IgD-negative memory B cell (primary cell): ENCODE measurements around the gene PER2. TPM values are rescaled to one million over a fixed set of nuclear protein-coding genes. Genes with fewer than 3 reads are reported as not detected.

Experiments used
- H3K27ac Mint-ChIP-seq, 3 donors: one replicate each; pipeline ENCODE4 v1.8.0; 2020 to 2022; ENCODE audit warnings: mild to moderate bottlenecking in 3 of 3, mixed read lengths in 3 of 3, moderate library complexity in 1 of 3
- H3K27me3 Mint-ChIP-seq: one replicate; pipeline ENCODE4 v1.8.0; 2021; ENCODE audit warnings: mixed read lengths
- H3K36me3 Mint-ChIP-seq: one replicate; pipeline ENCODE4 v1.8.0; 2020; ENCODE audit warnings: mild to moderate bottlenecking, mixed read lengths
- H3K4me1 Mint-ChIP-seq, 3 donors: one replicate each; pipeline ENCODE4 v1.8.0; 2020 to 2022; ENCODE audit warnings: mixed read lengths in 3 of 3, mild to moderate bottlenecking in 1 of 3
- H3K4me3 Mint-ChIP-seq, 4 donors: one replicate each; pipeline ENCODE4 v1.8.0; 2020 to 2022; ENCODE audit warnings: mild to moderate bottlenecking in 4 of 4, mixed read lengths in 4 of 4, moderate library complexity in 3 of 4
- H3K9me3 Mint-ChIP-seq, 3 donors: one replicate each; pipeline ENCODE4 v1.8.0; 2020 to 2021; ENCODE audit warnings: mixed read lengths in 3 of 3, mild to moderate bottlenecking in 1 of 3
- polyA plus RNA-seq: library from polyadenylated mRNA; unstranded; fragments of 300-500 nt; fragmentation: Illumina TruSeq; gene quantifications from one replicate; pipeline ENCODE4 v1.2.3, GENCODE V29; 2021

Gene PER2
- polyA plus RNA-seq, 1 donor from 2014 or later: 9.4 TPM

DNA sequence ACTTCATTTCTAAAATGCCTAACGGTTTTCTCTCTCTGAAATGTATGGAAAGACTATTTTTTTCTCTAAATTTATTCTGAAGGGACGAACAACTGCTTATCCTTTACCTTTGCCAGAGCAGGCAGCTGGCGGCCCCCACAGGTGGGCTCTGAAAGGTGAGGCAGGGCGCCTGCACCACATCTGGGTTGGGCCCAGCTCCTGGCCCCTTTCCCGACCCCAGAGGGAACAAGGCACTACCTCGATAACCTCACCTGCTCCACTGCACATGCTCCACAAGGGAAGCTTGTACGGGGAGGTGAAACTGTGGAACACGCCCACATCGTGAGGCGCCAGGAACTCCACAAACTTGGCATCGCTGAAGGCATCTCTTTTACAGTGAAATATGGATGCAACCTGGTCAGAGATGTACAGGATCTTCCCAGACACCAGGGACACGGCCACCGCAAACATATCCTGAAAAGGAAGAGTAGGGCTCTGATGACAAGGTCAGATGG, 17.3 kb downstream of the PER2 start:
- H3K27me3 Mint-ChIP-seq: no peaks in the 10 kb centered on the region
- H3K27ac Mint-ChIP-seq: no peak overlapping the region
- peaks cover 0 to 4% (median 0%) of the 10 kb centered on the region in 3 donors for H3K4me1 Mint-ChIP-seq
- H3K9me3 Mint-ChIP-seq: no peaks in the 10 kb centered on the region
- H3K4me3 Mint-ChIP-seq: no peak overlapping the region
- peaks cover 5% of the 10 kb centered on the region for H3K36me3 Mint-ChIP-seq

DNA sequence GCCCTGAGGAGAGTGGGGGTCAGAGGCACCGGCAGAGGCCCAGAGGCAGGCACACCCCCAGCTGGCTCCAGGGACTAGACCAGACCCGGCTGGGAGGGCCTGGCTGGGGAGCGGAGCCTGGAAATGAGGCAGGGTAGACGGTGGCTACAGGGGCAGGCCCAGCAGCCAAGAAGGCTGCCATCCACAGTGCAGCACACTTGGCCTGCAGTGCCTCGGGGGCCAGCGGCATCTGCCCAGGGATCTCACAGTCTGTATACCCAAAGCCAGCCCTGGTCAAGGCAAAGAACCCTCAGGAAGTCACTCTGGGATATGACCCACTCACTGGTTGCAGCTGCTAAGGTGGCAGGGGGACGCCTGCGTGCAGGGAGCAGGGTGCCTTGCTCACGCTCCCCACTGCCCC, 17.8 kb downstream of the PER2 start:
- H3K4me3 Mint-ChIP-seq: no peak overlapping the region
- H3K36me3 Mint-ChIP-seq: peaks cover 5% of the 10 kb centered on the region
- H3K9me3 Mint-ChIP-seq: no peaks in the 10 kb centered on the region
- H3K27me3 Mint-ChIP-seq: no peaks in the 10 kb centered on the region
- peaks cover 0 to 4% (median 0%) of the 10 kb centered on the region in 3 donors for H3K4me1 Mint-ChIP-seq
- no peak overlapping the region for H3K27ac Mint-ChIP-seq

DNA sequence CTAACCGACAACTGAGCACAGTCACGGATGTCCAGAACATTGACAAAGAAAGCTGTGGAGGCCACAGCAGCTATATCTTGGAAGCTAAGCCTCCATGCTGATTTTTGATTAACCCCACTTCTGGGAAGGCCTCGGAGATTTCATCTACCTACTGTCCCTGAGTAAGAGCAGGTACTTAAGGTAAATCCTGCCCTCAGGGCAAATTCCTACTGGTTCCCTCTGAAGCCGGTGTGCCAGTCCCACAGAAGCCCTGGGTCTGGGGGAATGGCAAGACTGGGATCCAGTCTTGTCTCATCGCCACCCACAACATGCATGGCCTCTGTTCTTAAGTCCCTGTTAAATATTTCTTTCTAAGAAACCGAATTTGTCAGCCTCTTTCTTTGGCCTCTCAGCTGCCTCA, 18.7 kb downstream of the PER2 start:
- no peaks in the 10 kb centered on the region for H3K9me3 Mint-ChIP-seq
- peaks cover 5% of the 10 kb centered on the region for H3K36me3 Mint-ChIP-seq
- no peak overlapping the region for H3K4me3 Mint-ChIP-seq
- H3K4me1 Mint-ChIP-seq: peaks cover 0 to 4% (median 0%) of the 10 kb centered on the region in 3 donors
- no peak overlapping the region for H3K27ac Mint-ChIP-seq
- no peaks in the 10 kb centered on the region for H3K27me3 Mint-ChIP-seq

DNA sequence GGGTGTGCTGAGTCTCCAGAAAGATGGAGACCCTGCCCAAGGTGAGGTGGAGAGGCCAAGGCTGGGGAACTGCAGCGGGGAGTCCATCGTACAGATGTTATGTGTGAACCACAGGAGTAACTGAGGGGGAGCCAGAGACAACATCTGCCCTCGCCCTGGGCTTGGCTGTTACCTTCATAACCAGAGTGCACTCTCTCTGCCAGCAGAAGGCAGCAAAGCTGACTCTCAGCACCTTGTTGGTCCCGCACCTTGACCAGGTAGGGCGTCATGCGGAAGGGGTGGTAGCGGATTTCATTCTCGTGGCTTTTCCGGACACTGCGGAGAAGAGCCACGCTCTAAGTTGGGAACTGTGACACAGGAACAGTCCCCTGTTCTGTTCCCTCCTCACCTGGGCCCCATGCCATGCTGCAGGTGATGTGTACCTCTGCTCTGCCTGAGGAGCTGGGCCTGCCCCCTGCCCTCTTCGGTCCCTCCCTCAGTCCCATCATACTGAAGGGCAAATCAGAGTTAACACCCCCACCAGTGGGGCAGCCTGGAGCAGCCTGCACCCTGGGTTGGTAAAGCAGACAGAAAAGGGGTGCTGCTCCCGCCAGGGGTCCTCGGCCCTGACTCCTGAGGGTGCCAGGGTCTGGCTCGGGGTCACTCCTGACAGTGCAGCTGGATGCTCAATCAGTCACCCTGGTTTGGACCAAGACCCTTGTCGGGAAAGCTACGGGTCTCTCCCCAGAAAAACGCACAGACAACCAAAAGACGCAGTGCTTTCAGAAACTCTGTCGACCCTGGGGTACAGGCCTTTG, 20.3 kb downstream of the PER2 start:
- no peaks in the 10 kb centered on the region for H3K27me3 Mint-ChIP-seq
- H3K9me3 Mint-ChIP-seq: no peaks in the 10 kb centered on the region
- H3K4me1 Mint-ChIP-seq: peaks cover 0 to 7% (median 1%) of the 10 kb centered on the region in 3 donors
- no peak overlapping the region for H3K27ac Mint-ChIP-seq
- H3K36me3 Mint-ChIP-seq: peaks cover 8% of the 10 kb centered on the region
- H3K4me3 Mint-ChIP-seq: no peak overlapping the region

DNA sequence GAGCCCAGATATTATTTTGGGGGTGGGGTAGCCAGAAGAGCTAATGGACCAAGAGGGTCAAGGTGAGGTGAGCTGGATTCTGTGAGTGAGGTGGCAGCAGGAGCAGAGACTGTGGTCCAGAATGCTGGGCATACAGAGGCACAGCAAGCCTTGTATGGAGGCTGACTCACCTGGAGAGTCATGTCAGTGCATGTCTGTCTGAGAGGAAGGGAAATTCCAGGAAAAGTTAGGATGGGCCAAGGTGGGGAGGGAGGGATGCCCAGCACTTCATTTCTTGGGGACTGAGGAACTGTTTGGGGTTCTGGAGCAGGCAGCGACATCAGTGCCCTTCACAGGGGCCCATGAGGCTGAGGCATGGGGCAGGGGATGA, 21.1 kb downstream of the PER2 start:
- no peak overlapping the region for H3K4me3 Mint-ChIP-seq
- H3K36me3 Mint-ChIP-seq: peaks cover 7% of the 10 kb centered on the region
- H3K9me3 Mint-ChIP-seq: no peaks in the 10 kb centered on the region
- H3K27ac Mint-ChIP-seq: peak overlapping the region in 1 of 3 donors; percentile 79
- H3K4me1 Mint-ChIP-seq: peaks cover 0 to 7% (median 1%) of the 10 kb centered on the region in 3 donors
- H3K27me3 Mint-ChIP-seq: no peaks in the 10 kb centered on the region

DNA sequence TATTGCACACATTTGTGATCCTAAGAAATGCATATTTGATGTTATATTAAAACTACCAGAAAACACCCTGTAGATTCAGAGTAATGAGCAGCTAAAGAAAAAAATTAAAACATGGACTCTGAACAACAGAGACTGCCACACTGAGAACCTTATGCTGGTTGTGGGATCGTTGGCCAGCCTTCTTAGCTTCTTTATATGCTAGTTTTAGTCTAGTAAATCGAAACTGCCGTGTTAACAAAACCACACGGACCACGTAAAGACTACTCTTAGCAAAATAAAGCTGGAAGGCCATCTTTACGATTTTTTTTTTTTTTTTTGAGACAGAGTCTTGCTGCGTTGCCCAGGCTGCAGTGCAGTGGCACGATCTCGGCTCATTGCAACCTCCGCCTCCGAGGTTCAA, 22.8 kb downstream of the PER2 start:
- Mint-ChIP-seq H3K4me3 (no peak overlapping the region), H3K27me3 (no peaks in the 10 kb centered on the region), H3K4me1 (peaks cover 0 to 2% (median 1%) of the 10 kb centered on the region in 3 donors)

DNA sequence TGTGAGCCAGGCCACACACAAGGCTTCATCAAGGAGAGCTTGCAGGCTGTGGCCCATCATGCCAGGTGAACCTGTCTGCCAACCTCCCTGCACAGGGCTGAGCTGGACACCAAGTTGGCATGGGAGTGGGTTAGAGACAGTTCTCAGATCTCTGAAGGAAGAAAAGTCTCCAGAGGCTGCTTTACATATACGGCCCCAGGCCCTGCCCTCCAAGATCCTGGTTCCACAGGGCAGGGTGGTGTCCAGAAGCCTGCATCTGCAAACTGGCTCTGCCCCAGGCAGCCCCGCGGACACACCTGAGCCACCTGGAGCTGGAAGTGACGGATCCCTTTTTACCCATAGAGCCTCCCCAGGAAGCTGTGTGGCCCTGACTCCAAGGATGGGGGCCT, 24.3 kb downstream of the PER2 start:
- Mint-ChIP-seq H3K4me1 (peaks cover 0 to 2% (median 1%) of the 10 kb centered on the region in 3 donors), H3K9me3 (no peaks in the 10 kb centered on the region), H3K4me3 (no peak overlapping the region), H3K27me3 (no peaks in the 10 kb centered on the region), H3K36me3 (peaks cover 7% of the 10 kb centered on the region), H3K27ac (no peak overlapping the region)

More for the DNA sequence above, 22.8 kb downstream of the PER2 start:
- Mint-ChIP-seq H3K36me3 (peaks cover 7% of the 10 kb centered on the region), H3K9me3 (no peaks in the 10 kb centered on the region), H3K27ac (peak overlapping the region in 1 of 3 donors; percentile 43)

DNA sequence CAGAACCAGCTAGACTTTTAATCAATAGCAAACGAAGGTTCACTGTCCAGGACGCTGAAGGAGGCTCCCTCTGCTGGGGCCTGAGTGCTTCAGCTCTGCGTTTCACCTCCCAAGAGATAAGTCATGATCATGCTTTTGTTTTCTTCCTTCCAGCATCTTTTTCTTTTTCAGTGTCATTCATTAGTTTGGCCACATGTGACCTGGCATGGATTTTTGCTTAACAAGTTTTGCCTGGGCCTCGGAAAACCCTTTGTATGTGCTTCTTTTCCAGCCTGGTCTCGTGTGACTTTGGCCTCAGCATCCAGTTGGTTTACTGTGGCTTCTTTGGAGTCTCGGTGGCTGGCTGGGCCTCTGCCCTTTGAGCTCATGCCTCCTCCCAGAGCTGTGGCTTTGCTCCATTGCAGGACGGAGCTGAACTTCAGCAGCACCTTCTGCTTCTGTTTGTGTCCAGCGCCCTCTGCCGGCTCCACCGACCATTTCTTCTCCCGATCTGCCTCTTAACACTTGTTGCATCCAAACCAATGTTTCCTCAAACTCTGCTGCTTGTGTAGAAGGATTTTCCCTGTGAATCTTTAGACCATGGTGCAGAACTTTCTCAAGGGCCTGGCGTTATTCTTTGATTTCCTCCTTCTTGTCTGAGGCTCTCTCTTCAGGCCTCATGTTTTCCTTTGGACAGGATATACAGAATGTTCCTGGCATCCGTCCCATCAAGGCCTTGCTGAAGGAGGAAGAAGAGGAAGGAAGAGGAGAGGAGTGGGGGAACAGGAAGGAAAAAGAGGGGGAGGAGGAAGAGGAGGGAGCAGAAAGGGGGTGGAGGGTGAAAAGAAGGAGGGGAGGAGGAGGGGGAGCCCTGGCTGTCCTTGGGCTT, 25.0 kb downstream of the PER2 start:
- Mint-ChIP-seq H3K4me3 (no peak overlapping the region), H3K9me3 (no peaks in the 10 kb centered on the region), H3K36me3 (peaks cover 7% of the 10 kb centered on the region), H3K27me3 (no peaks in the 10 kb centered on the region), H3K4me1 (peaks cover 0 to 2% (median 1%) of the 10 kb centered on the region in 3 donors), H3K27ac (no peak overlapping the region)

DNA sequence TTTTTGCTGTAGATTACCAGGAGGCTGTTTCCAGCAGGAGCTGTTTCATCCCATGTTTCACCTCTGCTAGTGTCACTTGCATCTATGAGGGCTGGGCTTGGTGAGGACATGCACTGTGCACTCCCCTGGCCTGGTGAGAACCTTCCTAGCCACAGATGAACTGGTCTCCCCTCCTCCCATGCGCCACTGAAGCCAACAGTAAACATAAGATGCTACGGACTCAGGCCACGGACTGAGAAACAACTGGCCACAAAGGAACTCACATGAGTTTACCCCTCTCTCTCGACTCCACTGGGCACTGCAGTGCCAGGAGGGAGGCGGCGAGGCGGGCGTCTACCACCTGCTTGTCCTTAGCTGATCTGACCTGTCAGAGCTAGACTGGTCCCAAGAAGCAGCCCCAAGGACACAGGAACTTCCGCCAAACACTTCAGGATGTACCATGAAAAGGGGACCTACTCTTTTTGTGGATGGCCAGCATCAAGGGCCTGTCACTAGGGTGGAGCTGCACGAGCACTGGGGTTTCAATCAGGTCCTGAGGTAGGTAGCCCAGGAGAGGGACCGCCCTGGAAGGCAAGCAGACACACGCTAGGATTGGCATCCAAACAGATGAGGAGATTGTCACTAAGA, 25.8 kb downstream of the PER2 start:
- H3K27ac Mint-ChIP-seq: peak overlapping the region in 1 of 3 donors; percentile 85
- peaks cover 7% of the 10 kb centered on the region for H3K36me3 Mint-ChIP-seq
- no peak overlapping the region for H3K4me3 Mint-ChIP-seq
- no peaks in the 10 kb centered on the region for H3K27me3 Mint-ChIP-seq
- peaks cover 0 to 2% (median 1%) of the 10 kb centered on the region in 3 donors for H3K4me1 Mint-ChIP-seq
- H3K9me3 Mint-ChIP-seq: no peaks in the 10 kb centered on the region

DNA sequence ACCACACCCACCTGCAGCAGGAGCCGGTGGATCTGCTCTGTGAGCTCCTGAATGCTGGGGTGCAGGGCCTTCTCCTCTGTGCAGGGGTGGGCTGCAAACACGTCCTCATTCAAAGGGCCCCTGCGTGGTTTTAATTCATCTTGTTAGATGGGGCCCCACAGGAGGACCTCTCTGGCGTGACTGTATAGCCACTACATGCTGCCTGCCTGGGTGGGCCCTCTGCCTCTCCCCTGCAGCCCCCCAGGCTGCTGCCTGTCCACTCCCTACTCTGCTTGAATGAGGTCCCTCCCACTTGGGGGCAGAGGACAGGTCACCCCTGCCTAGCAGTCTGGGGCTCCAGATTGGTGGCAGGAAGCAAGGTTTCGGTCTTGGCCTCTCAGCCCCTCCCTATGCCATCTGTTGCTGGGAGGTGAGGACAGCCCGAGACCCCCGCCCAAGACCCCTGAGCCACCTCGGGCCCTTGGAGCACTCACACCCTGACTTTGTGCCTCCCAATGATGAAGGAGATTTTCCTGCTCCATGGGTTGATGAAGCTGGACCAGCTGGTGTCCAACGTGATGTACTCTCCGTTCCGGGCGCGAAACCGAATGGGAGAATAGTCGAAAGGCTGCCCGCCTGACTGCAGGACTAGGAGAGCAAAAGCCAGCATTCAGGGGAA, 26.6 kb downstream of the PER2 start:
- Mint-ChIP-seq H3K36me3 (peaks cover 4% of the 10 kb centered on the region), H3K27ac (peak overlapping the region in 1 of 3 donors; percentile 85), H3K9me3 (no peaks in the 10 kb centered on the region), H3K27me3 (no peaks in the 10 kb centered on the region), H3K4me1 (peaks cover 0 to 2% (median 1%) of the 10 kb centered on the region in 3 donors), H3K4me3 (no peak overlapping the region)

DNA sequence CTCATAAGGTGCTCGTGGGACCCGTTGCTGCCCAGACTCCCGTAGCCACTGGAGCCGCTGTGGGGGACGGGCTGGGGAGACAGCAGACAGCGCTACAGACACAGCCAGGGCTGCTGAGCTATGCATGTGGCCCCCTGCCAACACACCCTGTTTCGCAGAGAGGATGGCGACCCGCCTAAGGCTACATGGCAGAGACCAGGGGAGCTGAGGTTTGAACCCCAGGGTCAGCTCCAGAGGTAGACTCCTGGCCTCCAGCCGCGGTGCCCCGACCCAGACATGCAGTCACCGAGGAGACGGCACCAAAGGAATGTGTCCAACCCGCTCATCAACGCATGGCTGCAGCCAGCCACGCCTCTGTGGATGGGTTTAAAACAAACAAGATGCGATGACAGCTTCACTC, 27.5 kb downstream of the PER2 start:
- no peak overlapping the region for H3K27ac Mint-ChIP-seq
- H3K27me3 Mint-ChIP-seq: no peaks in the 10 kb centered on the region
- no peak overlapping the region for H3K4me3 Mint-ChIP-seq
- no peaks in the 10 kb centered on the region for H3K9me3 Mint-ChIP-seq
- peaks cover 4% of the 10 kb centered on the region for H3K36me3 Mint-ChIP-seq
- H3K4me1 Mint-ChIP-seq: peaks cover 0 to 2% (median 1%) of the 10 kb centered on the region in 3 donors

DNA sequence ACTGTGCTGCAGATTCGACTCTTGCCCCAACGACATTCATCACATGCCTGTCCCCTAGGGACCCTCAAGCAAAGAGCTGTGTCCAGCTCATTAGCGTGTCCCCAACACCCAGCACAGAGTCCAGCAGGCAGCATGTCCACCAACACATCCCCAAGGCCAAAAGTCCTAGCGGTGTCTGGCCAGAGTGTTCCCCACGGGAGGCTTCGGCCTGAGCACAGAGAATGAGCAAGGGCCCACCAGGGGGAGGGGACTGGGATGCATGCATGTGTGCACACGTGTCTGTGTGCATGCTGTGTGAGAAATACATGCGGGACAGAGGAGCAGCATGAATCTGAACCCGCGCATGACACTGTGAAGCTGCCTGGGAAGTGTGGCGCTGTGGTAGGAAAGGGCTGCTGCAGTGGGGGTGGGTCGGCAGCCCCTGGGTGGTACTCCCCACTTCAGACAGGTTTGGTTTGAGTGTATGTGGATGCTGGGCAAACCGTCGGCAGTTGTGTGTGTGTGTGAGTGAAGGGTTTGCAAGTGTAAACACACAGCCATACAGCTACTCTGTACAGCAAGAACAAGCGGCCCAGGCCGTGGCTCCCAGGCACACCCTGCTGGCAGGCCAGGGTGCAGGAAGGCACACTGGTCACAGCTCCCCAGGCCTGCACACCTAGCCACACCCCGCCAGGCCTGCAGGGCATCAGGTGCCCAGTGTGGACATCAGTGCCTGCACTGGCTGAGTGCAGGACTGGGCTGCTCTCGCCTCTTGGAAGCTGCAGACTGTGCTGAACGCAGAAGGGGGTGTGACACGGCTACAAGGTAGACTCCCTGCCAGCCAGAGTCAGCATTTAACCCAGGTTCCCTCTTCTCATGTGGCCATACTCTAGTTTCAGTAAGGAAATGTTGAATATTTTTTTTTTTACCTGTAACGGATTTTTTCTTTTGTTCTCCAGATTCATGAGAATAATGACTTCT, 29.1 kb downstream of the PER2 start:
- H3K4me1 Mint-ChIP-seq: peaks cover 0 to 2% (median 1%) of the 10 kb centered on the region in 3 donors
- H3K27me3 Mint-ChIP-seq: no peaks in the 10 kb centered on the region
- peaks cover 4% of the 10 kb centered on the region for H3K36me3 Mint-ChIP-seq
- no peak overlapping the region for H3K4me3 Mint-ChIP-seq
- no peak overlapping the region for H3K27ac Mint-ChIP-seq
- H3K9me3 Mint-ChIP-seq: no peaks in the 10 kb centered on the region

DNA sequence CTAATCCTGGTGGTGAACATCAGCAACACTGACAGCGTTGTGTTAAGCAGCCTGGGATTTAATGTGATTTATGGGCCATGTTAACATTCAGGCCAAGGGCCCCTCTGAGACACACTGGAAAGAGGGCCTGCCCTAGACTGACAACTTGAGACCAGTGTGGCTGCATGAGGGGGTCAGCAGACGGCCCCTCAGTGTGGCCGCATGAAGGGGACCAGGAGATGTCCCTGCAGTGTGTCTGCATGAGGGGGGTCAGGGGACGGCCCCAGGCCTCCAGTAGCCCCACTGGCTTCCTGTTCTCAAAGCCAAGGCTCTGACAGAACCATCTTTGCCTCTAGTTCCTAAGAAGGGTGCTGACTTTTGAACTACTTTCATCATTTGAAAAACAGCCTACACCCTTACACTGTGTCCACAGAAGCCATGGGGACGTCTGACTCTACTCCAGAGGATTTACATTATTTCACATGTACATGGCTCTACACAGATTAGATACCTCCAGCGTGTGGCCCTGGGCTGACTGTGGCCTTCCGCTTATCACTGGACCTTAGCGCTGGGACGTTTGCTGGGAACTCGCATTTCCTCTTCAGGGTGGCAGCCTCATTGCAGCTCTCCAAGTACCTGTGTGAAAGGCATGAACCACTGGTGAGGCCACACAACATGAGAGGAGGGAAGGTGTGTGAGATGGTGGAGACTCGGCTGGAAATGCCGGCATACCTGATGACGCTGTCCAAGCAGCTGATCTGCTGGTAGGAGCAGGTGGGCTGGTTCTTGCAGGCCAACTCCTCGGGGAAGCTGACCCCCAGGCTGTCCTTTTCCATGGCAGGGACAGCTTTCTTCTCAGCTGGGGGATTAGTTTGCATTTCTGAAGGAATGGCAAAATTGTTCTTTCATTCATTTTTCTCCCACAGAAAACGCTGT, 30.4 kb downstream of the PER2 start:
- peak overlapping the region in 1 of 3 donors; percentile 80 for H3K27ac Mint-ChIP-seq
- no peaks in the 10 kb centered on the region for H3K4me1 Mint-ChIP-seq
- no peak overlapping the region for H3K4me3 Mint-ChIP-seq
- H3K27me3 Mint-ChIP-seq: no peaks in the 10 kb centered on the region
- no peaks in the 10 kb centered on the region for H3K9me3 Mint-ChIP-seq
- no peaks in the 10 kb centered on the region for H3K36me3 Mint-ChIP-seq
